OCI-LY7 (cell line): ENCODE measurements around the gene HSD17B2. TPM values are rescaled to one million over a fixed set of nuclear protein-coding genes. Genes with fewer than 3 reads are reported as not detected.

Experiments
- BruUV-seq: library from RNA; stranded (reverse); fragments of 400-500 nt; replicated peaks from 2 replicates; lab custom pipeline; 2021; lab: Mats Ljungman, UMichigan
- CTCF ChIA-PET: fragments of 300-600 bp; sonication (Branson Sonifier 250); formaldehyde crosslinking; loops from one replicate; lab custom pipeline; 2022; ENCODE audit warnings: antibody characterized with exemption; ENCODE audit not compliant: unreplicated experiment; lab: Charles Lee
- POLR2A ChIA-PET: fragments of 300-600 bp; sonication (Branson Sonifier 250); formaldehyde crosslinking; loops from one replicate; lab custom pipeline; 2022; ENCODE audit warnings: antibody characterized with exemption; lab: Charles Lee
- DNase-seq: peaks from one replicate; pipeline ENCODE4 v3.0.0-alpha.2; 2015; ENCODE audit warnings: low spot score
- H2AFZ ChIP-seq: fragments of 200-600 bp; sonication (generic), shearing (Covaris generic); 2 replicates; pipeline ENCODE4 v1.6.1; 2014; ENCODE audit warnings: mild to moderate bottlenecking, antibody characterized with exemption, low read length, moderate library complexity
- H3K27ac ChIP-seq: fragments of 200-600 bp; sonication (generic); 2 replicates; pipeline ENCODE4 v1.5.1; 2014; ENCODE audit warnings: mixed run types, low read depth, mild to moderate bottlenecking, moderate library complexity, low read length, inconsistent platforms; ENCODE audit not compliant: poor library complexity, severe bottlenecking
- H3K36me3 ChIP-seq: fragments of 200-600 bp; sonication (generic); 2 replicates; pipeline ENCODE4 v1.6.1; 2014; ENCODE audit warnings: mild to moderate bottlenecking, antibody characterized with exemption, low read length, moderate library complexity, mixed read lengths; ENCODE audit not compliant: insufficient read depth
- H3K4me1 ChIP-seq: fragments of 200-600 bp; sonication (generic); 2 replicates; pipeline ENCODE4 v1.5.1; 2014; ENCODE audit warnings: mild to moderate bottlenecking, low read length; ENCODE audit not compliant: insufficient read depth, poor library complexity, severe bottlenecking
- H3K4me2 ChIP-seq: fragments of 200-600 bp; sonication (generic); 2 replicates; pipeline ENCODE4 v1.6.1; 2014; ENCODE audit warnings: mild to moderate bottlenecking, low read length
- H3K4me3 ChIP-seq: fragments of 200-600 bp; sonication (generic); 2 replicates; pipeline ENCODE4 v1.5.1; 2014; ENCODE audit warnings: mild to moderate bottlenecking, low read depth, low read length; ENCODE audit not compliant: poor library complexity, severe bottlenecking
- H3K79me2 ChIP-seq: fragments of 200-600 bp; sonication (generic); 2 replicates; pipeline ENCODE4 v1.6.1; 2016; ENCODE audit warnings: low read depth, mild to moderate bottlenecking, low read length, moderate library complexity, mixed read lengths; ENCODE audit not compliant: insufficient read depth
- H3K9me2 ChIP-seq: fragments of 200-600 bp; sonication (generic); 2 replicates; pipeline ENCODE4 v1.6.1; 2016; ENCODE audit warnings: mild to moderate bottlenecking, low read length, mixed read lengths; ENCODE audit not compliant: insufficient read depth
- H3K9me3 ChIP-seq: fragments of 200-600 bp; sonication (generic); 2 replicates; pipeline ENCODE4 v1.6.1; 2014; ENCODE audit warnings: mild to moderate bottlenecking, mixed run types, low read length, mixed read lengths
- H4K20me1 ChIP-seq: fragments of 200-600 bp; sonication (generic); 2 replicates; pipeline ENCODE4 v1.6.1; 2014; ENCODE audit warnings: mild to moderate bottlenecking, antibody characterized with exemption, low read length, moderate library complexity, mixed read lengths; ENCODE audit not compliant: insufficient read depth
- CTCF ChIP-seq: fragments of 200-600 bp; sonication (generic); conservative IDR thresholded peaks from 2 replicates; pipeline ENCODE4 v1.5.1; 2014; ENCODE audit warnings: mild to moderate bottlenecking, antibody characterized with exemption, low read length, moderate library complexity, mixed read lengths
- EZH2phosphoT487 ChIP-seq: fragments of 200-600 bp; sonication (generic); IDR thresholded peaks from 2 replicates; pipeline ENCODE4 v1.6.1; 2018; ENCODE audit warnings: low read depth, borderline replicate concordance, mild to moderate bottlenecking, mixed run types, antibody characterized with exemption, low read length, moderate library complexity, mixed read lengths
- intact Hi-C: fragments of 100-400 bp; cut with micrococcal nuclease; formaldehyde crosslinking; loops from one replicate; pipeline ENCODE4 v1.10.0; 2022; ENCODE audit not compliant: unreplicated experiment
- total RNA-seq, 2 experiments: library from RNA; depleted of rRNA in 1 of 2; stranded (reverse); fragments of >200 nt in 1 of 2; shearing (Covaris generic) in 1 of 2; gene quantifications; 2 replicates each; pipeline ENCODE4 v1.2.3, GENCODE V29; 2014 to 2022

Gene HSD17B2
- total RNA-seq, 2 experiments from 2014 or later = not detected

- CTCF ChIA-PET = no interaction called here
- Histone ChIP-seq H3K36me3 (no peaks in the 10 kb centered on the region), H3K9me3 (no peaks in the 10 kb centered on the region), H4K20me1 (no peaks in the 10 kb centered on the region), H3K4me3 (no peak overlapping the region), H3K79me2 (no peaks in the 10 kb centered on the region), H3K4me1 (no peaks in the 10 kb centered on the region), H3K9me2 (no peaks in the 10 kb centered on the region), H3K27ac (no peak overlapping the region), H2AFZ (no peak overlapping the region), H3K4me2 (no peak overlapping the region)
- intact Hi-C loops = no loop called here
- no peak for DNase-seq
- POLR2A ChIA-PET = interaction anchor here (1.2 kb wide), 1 partner anchor 37 kb away, joined by 3 read pairs; no protein-coding TSS in a partner anchor
- BruUV-seq = no TSS peak
- TF ChIP-seq EZH2phosphoT487 = no peak
- no peak for TF ChIP-seq CTCF
These were observed 39.0 kb downstream of the HSD17B2 start for GRCh38 chr16:82074019-82074558.

GRCh38 chr16:82078125-82078524 lies 43.1 kb downstream of the HSD17B2 start:
- CTCF ChIA-PET = no interaction called here

More at GRCh38 chr16:82078125-82078524, 43.1 kb downstream of the HSD17B2 start:
- POLR2A ChIA-PET = no interaction called here
- H4K20me1 ChIP-seq = no peaks in the 10 kb centered on the region
- intact Hi-C loops = no loop called here
- no peaks in the 10 kb centered on the region for H3K36me3 ChIP-seq
- BruUV-seq = no TSS peak
- no peak overlapping the region for H2AFZ ChIP-seq
- H3K79me2 ChIP-seq = no peaks in the 10 kb centered on the region
- no peak for DNase-seq
- no peak overlapping the region for H3K4me2 ChIP-seq
- no peak overlapping the region for H3K4me3 ChIP-seq
- no peaks in the 10 kb centered on the region for H3K9me2 ChIP-seq
- no peak overlapping the region for H3K27ac ChIP-seq
- TF ChIP-seq CTCF (no peak), EZH2phosphoT487 (no peak)
- H3K4me1 ChIP-seq = no peaks in the 10 kb centered on the region
- H3K9me3 ChIP-seq = no peaks in the 10 kb centered on the region
